Measurements from ENCODE around the gene TEX10.

DNA sequence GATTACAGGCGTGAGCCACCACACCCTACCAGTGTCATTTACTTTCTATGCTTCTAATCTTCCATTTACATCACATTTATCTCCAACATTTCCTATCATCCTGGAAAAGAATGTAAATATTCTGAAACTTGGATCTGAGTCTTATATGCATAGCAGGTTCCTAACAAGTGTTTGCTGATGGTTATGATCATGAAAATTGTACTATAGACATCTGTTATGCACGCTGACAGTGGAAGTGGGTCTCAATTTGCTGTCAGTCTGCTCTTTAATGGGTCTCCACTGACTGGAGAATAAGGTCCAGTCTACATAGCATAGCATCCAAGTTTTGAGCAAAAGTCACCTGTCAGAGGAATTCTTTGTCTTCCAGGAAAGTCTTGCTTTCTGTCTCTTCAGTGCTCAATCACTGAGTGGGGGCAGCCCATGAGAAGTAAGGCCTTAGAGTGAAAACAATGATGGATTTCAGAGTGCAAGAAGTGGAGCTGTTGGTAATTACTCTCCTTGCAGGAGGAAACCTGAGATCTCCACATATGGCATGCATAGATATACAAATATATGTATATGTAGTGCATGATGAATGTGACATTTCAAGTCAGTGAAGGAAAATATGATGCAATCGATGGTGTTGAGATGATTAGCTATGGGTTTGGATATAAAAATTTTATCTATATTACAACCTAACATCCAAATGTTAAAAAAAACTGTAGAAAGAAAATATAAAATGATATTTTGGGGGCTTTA, 45.0 kb upstream of the TEX10 start:
- TF ChIP-seq, protein P1, sequence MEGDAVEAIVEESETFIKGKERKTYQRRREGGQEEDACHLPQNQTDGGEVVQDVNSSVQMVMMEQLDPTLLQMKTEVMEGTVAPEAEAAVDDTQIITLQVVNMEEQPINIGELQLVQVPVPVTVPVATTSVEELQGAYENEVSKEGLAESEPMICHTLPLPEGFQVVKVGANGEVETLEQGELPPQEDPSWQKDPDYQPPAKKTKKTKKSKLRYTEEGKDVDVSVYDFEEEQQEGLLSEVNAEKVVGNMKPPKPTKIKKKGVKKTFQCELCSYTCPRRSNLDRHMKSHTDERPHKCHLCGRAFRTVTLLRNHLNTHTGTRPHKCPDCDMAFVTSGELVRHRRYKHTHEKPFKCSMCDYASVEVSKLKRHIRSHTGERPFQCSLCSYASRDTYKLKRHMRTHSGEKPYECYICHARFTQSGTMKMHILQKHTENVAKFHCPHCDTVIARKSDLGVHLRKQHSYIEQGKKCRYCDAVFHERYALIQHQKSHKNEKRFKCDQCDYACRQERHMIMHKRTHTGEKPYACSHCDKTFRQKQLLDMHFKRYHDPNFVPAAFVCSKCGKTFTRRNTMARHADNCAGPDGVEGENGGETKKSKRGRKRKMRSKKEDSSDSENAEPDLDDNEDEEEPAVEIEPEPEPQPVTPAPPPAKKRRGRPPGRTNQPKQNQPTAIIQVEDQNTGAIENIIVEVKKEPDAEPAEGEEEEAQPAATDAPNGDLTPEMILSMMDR (IDR thresholded peaks at IDR 0.05 in 4 of 5, conservative IDR thresholded peaks at IDR 0.05 in 1 of 5): no peak
- no peak for TF ChIP-seq POLR2A (IDR thresholded peaks at IDR 0.05)

All from gastrocnemius medialis (tissue), 4 donors.